Mononuclear cell (primary cell): ENCODE data around the gene ICA1L. TPM values are rescaled to one million over a fixed set of nuclear protein-coding genes. Genes with fewer than 3 reads are reported as not detected.
A peak's percentile ranks its signal among the peaks of the same experiment; 100 is the strongest.
"Not testable (repeated sequence)": the region's sequence is repeated elsewhere in the genome, so short reads cannot be mapped to it uniquely, and the experiment has no call there.

Source experiments
- H3K27me3 ChIP-seq: 2 replicates; pipeline ENCODE4 v1.6.0; 2011; ENCODE audit warnings: low read length, control low read depth; ENCODE audit not compliant: insufficient read depth
- H3K4me1 ChIP-seq: 2 replicates; pipeline ENCODE4 v1.5.1; 2011; ENCODE audit warnings: mild to moderate bottlenecking, low read length, control low read depth; ENCODE audit not compliant: insufficient read depth
- H3K4me3 ChIP-seq: 2 replicates; pipeline ENCODE4 v1.5.1; 2011; ENCODE audit warnings: mild to moderate bottlenecking, low read length, moderate library complexity
- H3K9me3 ChIP-seq: 2 replicates; pipeline ENCODE4 v1.5.1; 2011; ENCODE audit warnings: low read depth, mild to moderate bottlenecking, control low read depth, low read length
- total RNA-seq: library from RNA; depleted of rRNA; stranded (reverse); fragments of >200 nt; gene quantifications from one replicate; pipeline ENCODE4 v1.2.3, GENCODE V29; 2012

The ICA1L gene
- total RNA-seq, 1 donor = 3.4 TPM

DNA sequence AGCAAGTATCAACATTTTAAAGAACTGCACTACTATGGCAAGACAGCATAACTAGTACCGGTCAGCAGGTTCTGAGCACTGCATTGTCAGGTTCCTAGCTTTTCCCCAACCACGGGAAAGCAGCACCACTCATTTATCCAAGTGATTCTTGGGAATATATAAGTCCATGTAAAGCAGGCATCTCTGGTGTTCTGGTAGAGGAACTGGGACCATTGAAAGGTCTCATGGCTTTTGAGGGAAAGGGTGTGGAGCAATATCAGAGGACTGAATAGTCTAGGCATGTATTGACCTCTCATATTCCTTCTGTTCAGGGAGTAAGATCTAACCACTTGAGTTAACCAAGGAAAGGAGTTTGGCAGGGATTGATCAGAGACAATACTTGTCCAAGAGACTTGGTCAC, 6.1 kb upstream of the ICA1L start:
- Histone ChIP-seq H3K4me3 (no peak overlapping the region), H3K27me3 (no peaks in the 10 kb centered on the region), H3K4me1 (no peaks in the 10 kb centered on the region), H3K9me3 (no peaks in the 10 kb centered on the region)

DNA sequence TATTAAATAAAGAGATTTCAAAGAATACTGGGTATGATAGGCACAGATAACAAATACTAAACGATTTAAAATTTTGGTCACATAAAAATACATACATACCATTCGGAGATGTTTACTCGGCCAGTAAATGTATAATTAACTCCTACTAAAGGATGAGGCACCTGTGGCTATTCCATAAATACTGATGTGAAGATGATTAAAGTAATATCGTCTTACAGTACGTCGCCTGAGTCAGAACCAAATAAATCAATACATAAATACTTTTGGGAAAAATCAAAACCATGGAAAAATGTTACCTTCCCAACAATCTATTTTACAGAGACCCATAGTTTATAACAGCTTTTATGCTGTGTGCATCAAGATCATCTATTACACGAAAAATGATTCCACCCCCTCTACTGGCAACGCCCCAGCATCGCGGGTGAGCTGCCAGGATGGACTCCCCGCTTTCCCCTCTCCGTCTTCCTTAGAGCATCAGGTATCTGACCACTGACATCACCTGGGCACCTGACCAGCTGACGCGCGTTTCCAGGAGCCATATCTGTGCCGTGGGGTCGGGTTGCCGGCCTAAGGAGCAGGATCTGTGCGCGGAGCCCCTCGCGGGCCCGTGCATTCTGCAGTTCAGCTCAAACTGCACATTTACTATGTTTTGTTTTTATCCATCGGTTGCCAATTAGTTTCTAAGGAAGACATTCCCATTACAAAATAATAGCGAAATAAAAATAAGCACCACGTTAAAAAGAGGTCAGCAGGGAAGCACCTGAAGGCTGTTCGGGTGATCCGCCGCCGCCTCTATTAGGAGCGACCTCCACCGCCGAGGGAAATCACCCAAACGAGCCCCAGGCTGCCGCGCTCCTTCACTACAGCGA, 901 bp downstream of the ICA1L start:
- Histone ChIP-seq H3K4me3 (peak overlapping the region; percentile 70), H3K9me3 (no peaks in the 10 kb centered on the region), H3K4me1 (peaks cover 5% of the 10 kb centered on the region), H3K27me3 (no peaks in the 10 kb centered on the region)

DNA sequence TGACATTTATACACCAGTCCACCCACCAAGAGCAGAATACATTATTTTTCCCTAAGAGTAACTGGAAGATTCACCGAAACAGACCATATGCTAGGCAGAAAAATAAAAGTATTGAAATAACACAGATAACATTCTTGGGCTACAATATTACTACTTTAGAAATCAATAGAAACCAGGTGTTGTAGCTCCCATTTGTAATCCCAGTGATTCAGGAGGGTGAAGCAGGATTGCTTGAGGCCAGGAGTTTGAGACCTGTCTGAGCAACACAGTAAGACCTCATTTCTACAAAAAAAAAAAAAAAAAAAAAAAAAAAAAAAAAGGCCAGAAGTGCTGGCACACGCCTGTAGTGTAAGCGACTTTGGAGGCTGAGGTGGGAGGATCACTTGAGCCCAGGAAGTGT, 9.6 kb downstream of the ICA1L start:
- H3K4me3 ChIP-seq = no peak overlapping the region
- no peaks in the 10 kb centered on the region for H3K4me1 ChIP-seq
- no peaks in the 10 kb centered on the region for H3K9me3 ChIP-seq
- no peaks in the 10 kb centered on the region for H3K27me3 ChIP-seq

DNA sequence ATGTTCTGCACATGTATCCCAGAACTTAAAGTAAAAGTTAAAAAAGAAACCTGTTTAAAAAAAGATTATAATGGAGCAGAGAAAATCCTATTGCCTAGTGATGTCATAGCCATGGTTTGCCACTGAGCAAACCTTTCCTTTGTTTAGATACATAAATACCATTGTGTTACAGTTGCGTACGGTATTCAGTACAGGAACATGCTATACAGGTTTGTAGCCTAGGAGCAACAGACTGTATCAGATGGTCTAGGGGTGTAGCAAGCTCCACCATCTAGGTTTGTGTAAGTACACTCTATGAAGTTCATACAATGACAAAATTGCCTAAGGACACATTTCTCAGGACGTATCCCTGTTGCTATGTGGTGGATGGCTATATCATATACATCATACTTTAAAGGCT, 13.0 kb downstream of the ICA1L start:
- Histone ChIP-seq H3K4me3 (no peak overlapping the region), H3K9me3 (no peaks in the 10 kb centered on the region), H3K27me3 (no peaks in the 10 kb centered on the region), H3K4me1 (no peaks in the 10 kb centered on the region)

DNA sequence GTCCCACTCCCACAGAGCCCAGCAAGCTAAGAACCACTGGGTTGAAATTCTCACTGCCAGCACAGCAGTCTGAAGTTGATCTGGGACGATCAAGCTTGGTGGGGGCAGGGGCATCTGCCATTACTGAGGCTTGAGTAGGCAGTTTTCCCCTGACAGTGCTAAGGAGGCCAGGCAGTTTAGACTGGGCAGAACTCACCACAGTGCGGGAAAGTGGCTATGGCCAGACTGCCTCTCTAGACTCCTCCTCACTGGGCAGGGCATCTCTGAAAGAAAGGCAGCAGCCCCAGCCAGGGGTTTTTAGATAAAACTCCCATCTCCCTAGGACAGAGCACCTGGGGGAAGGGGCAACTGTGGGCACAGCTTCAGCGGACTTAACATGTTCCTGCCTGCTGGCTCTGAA, 22.2 kb downstream of the ICA1L start:
- H3K9me3 ChIP-seq, H3K4me3 ChIP-seq, H3K27me3 ChIP-seq: not testable (repeated sequence)
- peaks cover 12% of the 10 kb centered on the region for H3K4me1 ChIP-seq

DNA sequence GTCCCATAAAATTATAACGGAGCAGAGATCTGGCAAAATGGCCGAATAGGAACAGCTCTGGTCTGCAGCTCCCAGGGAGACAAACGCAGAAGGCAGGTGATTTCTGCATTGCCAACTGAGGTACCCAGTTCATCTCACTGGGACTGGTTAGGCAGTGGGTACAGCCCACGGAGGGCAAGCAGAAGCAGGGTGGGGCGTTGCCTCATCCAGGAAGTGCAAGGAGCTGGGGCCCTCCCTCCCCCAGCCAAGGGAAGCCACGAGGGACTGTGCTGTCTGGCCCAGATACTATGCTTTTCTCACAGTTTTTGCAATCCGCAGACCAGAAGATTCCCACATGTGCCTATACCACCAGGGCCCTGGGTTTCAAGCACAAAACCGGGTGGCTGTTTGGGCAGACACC, 22.8 kb downstream of the ICA1L start:
- H3K4me1 ChIP-seq = peaks cover 15% of the 10 kb centered on the region
- H3K4me3 ChIP-seq = no peak overlapping the region
- H3K27me3 ChIP-seq = no peaks in the 10 kb centered on the region
- H3K9me3 ChIP-seq = no peaks in the 10 kb centered on the region

DNA sequence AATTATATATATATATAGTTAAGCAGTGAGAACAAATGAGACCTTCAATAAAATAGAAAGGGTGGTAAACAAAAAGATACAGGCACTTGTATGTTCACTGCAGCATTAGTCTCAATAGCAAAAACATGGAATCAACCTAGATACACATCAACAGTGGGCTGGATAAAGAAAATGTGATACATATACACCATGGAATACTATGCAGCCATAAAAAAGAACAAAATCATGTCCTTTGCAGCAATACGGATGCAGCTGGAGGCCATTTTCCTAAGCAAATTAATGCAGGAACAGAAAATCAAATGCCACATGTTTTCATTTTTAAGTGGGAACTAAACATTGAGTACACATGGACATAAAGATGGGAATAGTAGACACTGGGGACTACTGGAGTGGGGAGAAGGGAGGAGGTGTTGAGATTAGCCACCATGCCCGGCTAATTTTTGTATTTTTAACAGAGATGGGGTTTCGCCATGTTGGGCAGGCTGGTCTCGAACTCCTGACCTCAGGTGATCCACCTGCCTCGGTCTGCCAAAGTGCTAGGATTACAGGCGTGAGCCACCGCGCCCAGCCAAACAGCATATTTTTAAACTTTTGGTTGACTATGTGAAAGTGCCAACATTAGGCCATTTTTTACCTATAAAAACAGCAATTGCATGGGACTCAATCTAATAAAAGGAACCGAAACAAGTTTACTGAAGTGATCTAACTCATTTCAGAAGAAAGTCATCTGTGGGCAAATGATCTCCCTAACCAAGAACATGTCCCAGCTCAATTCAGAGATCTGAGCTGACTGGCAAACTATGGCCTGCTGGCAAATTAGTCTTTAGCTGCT, 23.7 kb downstream of the ICA1L start:
- peaks cover 15% of the 10 kb centered on the region for H3K4me1 ChIP-seq
- no peaks in the 10 kb centered on the region for H3K9me3 ChIP-seq
- no peak overlapping the region for H3K4me3 ChIP-seq
- no peaks in the 10 kb centered on the region for H3K27me3 ChIP-seq

DNA sequence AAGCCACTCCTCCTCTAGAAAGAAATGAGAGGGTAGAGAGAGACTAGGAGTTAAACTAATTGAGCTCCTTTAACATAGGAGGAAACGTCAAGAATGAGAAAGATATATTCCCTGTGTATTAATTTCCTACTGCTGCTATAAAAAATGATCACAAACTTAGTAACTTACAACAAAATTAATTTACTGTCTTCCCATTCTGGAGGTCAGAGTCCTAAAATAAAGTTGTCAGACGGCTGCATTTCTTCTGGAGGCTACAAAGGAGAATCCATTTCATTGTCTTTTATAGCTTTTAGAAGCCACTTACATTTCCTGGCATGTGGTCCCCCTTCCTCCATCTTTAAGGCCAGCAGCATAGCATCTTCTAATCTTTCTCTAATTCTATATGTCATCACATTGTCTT, 26.9 kb downstream of the ICA1L start:
- Histone ChIP-seq H3K9me3 (peaks cover 4% of the 10 kb centered on the region), H3K27me3 (no peaks in the 10 kb centered on the region), H3K4me1 (peaks cover 13% of the 10 kb centered on the region), H3K4me3 (no peak overlapping the region)

DNA sequence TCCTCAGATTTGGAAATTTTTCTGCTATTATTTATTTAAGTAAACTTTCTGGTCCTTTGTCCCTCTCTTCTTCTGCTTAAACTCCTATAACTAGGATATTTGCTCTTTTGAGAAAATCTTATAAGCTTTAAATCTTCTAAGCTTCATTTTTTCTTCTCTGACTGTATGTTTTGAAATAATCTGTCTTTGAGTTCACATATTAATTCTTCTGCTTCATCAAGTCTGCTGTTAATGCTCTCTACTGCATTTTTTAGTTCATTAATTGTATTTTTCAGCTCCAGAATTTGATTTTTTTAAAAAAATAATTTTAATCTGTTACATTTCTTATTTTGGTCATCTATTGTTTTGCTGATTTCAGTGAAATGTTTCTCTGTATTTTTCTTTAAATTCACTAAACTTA, 28.9 kb downstream of the ICA1L start:
- H3K27me3 ChIP-seq = no peaks in the 10 kb centered on the region
- H3K4me1 ChIP-seq = peaks cover 2% of the 10 kb centered on the region
- peaks cover 4% of the 10 kb centered on the region for H3K9me3 ChIP-seq
- no peak overlapping the region for H3K4me3 ChIP-seq

DNA sequence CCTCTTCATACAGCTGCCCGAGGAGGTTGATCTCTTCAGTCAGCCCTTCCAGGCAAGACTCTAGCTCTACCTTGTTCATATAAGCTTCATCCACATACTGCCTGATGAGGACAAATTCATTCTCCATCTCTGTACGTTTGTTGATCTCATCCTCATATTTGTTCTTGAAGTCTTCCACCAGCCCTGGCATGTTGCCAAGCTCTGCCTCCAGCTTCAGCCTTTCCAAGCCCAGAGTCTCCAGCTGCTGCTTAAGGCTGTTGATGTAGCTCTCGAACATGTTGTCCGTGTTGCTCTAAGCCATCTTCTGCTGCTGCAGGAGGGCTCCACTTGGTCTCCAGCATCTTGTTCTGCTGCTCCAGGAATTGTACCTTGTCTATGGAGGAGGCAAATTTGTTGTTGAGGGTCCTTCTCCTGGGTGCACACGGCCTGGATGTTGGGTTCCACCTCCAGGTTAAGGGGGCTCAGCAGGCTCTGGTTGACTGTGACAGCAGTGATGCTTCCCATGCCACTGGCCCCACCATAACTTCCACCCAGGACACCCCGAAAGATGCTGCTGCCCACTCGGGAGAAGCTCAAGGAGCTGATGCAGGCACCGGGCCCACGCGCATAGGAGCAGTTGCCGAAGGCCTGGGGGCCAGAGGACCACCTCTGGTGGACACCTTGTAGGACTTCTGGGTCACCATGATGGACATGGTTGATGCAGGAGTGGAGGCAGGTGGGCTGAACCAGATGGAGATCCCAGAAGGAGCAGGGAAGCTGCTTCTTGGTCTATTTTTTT, 30.3 kb downstream of the ICA1L start:
- Histone ChIP-seq H3K4me1 (peaks cover 2% of the 10 kb centered on the region), H3K9me3 (peaks cover 4% of the 10 kb centered on the region), H3K27me3 (no peaks in the 10 kb centered on the region)

DNA sequence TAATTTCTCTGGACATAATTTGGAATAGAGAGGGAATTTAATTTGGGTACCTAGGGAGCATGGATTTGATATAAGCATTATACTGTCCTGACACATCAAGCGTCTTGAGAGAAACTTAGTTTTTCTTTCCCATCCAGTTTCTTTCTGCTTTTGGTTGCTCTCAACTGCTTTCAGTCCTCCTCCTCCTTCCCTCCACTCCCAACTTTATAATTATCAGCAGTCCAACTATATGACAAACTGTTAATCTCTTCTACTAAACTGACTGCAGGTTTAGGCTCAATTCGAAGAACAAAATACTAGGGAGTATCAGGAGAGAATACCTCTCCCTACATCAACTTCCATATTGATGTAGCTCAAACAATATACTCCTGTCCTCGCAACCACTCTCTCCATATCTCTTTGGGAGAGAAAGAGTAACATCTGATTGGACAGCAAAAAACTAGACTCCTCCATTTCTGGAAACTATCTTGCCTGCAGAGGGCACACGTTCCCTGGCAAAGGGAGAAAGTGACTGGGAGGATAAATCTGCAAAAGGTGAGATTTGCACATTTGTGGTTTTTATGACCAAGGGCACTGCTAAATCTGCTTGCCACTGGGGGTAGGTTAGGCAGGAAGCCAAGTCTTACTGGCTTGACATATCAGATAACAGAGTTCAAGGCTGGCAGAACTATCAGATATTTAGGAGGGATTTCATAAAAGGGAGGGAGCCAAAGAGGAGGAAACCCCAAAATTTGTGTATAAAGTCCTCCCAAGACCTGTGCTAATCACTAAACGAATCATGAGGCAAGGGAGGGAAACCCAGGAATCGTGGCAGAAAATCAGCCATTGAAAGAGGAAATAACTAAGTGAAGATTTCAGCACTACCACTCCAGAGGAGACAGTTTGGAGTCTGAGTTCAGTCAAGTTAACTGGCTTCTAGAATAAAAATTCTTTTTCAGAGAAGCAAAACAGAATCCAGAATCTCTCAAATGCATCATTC, 40.0 kb downstream of the ICA1L start:
- no peak overlapping the region for H3K4me3 ChIP-seq
- H3K27me3 ChIP-seq = no peaks in the 10 kb centered on the region
- no peaks in the 10 kb centered on the region for H3K9me3 ChIP-seq
- H3K4me1 ChIP-seq = peaks cover 9% of the 10 kb centered on the region

More for the DNA sequence above, 30.3 kb downstream of the ICA1L start:
- no peak overlapping the region for H3K4me3 ChIP-seq

DNA sequence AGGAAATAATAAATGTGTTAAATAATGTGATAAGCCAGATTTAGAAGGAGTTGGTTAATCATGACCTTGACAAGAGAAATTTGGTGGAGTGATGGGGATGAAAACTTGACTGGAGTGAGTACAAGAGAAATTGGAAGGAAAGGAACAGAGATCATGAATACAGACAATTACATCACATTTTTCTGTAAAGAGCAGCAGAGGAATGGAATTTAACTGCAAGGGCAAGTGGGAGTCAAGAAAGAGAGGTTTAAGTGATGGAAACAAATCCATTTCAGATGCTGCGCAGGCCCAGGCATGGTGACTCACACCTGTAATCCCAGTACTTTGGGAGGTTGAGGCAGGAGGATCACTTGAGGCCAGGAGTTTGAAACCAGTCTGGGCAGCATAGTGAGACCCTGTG, 46.7 kb downstream of the ICA1L start:
- Histone ChIP-seq H3K9me3 (no peaks in the 10 kb centered on the region), H3K4me1 (no peaks in the 10 kb centered on the region), H3K4me3 (no peak overlapping the region), H3K27me3 (no peaks in the 10 kb centered on the region)

DNA sequence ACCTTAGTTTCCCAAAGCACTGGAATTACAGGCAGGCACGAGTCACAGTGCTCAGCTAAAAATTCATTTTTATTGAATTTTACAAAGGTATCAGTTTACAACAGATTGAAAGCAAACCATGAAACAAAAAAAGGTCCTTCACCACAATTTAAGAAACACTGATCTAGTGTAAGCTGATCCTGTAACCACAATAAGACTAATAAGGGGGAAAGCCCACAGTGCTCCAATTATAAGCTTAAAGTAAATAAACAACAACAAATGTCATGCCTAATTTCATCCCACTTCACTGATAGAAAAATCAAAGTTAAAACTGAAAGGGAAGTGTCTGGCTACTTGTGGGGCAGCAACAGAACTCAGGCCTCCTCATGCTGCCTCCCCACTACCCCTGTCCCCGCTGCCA, 49.2 kb downstream of the ICA1L start:
- Histone ChIP-seq H3K27me3 (no peaks in the 10 kb centered on the region), H3K4me1 (no peaks in the 10 kb centered on the region), H3K9me3 (no peaks in the 10 kb centered on the region), H3K4me3 (no peak overlapping the region)
